GM23338 (cell line): ENCODE measurements around the gene LRRD1.

Source experiments
- CREB1 ChIP-seq: fragments of 250-450 bp; sonication (Bioruptor Pico); IDR thresholded peaks from 2 replicates; pipeline ENCODE4 v1.5.0; 2020; ENCODE audit warnings: low read depth, mild to moderate bottlenecking, moderate library complexity
- EZH2 ChIP-seq: fragments of 200-600 bp; sonication (generic); IDR thresholded peaks from one replicate; pipeline ENCODE4 v1.8.0; 2017; ENCODE audit warnings: antibody characterized with exemption, mild to moderate bottlenecking, low read depth; ENCODE audit not compliant: unreplicated experiment
- EZH2phosphoT487 ChIP-seq: fragments of 200-600 bp; sonication (generic); IDR thresholded peaks from one replicate; pipeline ENCODE4 v1.8.1; 2018; ENCODE audit warnings: antibody characterized with exemption; ENCODE audit not compliant: unreplicated experiment
- JUNB ChIP-seq: IDR thresholded peaks from one replicate; pipeline ENCODE4 v1.6.1; 2016; ENCODE audit warnings: antibody characterized with exemption; ENCODE audit not compliant: unreplicated experiment
- POLR2AphosphoS5 ChIP-seq: IDR thresholded peaks from 2 replicates; pipeline ENCODE4 v1.6.1; 2016; ENCODE audit warnings: antibody characterized with exemption, low read depth
- STAT1 ChIP-seq: IDR thresholded peaks from one replicate; pipeline ENCODE4 v1.6.1; 2016; ENCODE audit warnings: antibody characterized with exemption; ENCODE audit not compliant: unreplicated experiment
- ZNF331 ChIP-seq: fragments of 250-450 bp; sonication (Bioruptor Pico); IDR thresholded peaks from 2 replicates; pipeline ENCODE4 v1.5.0; 2020; ENCODE audit warnings: low read depth, mild to moderate bottlenecking, moderate library complexity
- TF ChIP-seq, protein P1 (sequence below), 2 experiments: fragments of 200-600 bp in 1 of 2; sonication (generic) in 1 of 2; conservative IDR thresholded peaks; 2 replicates each; pipeline versions ENCODE4 v1.5.1 to v1.6.1; 2016 to 2017; ENCODE audit warnings: antibody characterized with exemption in 2 of 2, low read depth in 2 of 2, mild to moderate bottlenecking in 2 of 2, moderate library complexity in 1 of 2
- TF ChIP-seq, protein P2 (sequence below): IDR thresholded peaks from one replicate; pipeline ENCODE4 v1.6.1; 2018; ENCODE audit warnings: antibody characterized with exemption; ENCODE audit not compliant: unreplicated experiment

DNA sequence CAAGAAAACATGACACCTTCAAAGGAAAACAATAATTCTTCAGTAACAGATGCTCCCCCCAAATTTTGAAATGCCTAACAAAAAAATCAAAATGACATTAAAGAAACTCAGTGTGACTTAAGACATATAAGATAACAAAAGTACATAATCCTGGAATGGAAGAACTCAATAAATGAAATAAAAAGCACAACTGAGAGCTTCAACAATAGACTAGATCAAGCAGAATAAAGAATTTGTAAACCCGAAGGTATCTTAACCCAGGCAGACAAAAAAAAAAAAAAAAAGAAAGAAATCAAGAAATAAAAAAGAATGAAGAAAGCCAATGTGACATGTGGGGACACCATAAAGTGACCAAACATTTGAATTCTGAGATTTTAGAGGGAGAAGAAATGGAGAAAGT is 27.7 kb upstream of the LRRD1 start:
- TF ChIP-seq, protein P1, sequence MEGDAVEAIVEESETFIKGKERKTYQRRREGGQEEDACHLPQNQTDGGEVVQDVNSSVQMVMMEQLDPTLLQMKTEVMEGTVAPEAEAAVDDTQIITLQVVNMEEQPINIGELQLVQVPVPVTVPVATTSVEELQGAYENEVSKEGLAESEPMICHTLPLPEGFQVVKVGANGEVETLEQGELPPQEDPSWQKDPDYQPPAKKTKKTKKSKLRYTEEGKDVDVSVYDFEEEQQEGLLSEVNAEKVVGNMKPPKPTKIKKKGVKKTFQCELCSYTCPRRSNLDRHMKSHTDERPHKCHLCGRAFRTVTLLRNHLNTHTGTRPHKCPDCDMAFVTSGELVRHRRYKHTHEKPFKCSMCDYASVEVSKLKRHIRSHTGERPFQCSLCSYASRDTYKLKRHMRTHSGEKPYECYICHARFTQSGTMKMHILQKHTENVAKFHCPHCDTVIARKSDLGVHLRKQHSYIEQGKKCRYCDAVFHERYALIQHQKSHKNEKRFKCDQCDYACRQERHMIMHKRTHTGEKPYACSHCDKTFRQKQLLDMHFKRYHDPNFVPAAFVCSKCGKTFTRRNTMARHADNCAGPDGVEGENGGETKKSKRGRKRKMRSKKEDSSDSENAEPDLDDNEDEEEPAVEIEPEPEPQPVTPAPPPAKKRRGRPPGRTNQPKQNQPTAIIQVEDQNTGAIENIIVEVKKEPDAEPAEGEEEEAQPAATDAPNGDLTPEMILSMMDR (conservative IDR thresholded peaks at IDR 0.05; ENCODE audit: low read depth in 2 of 2): no peak
- TF ChIP-seq POLR2AphosphoS5 (no peak), EZH2 (no peak), EZH2phosphoT487 (no peak), CREB1 (no peak), JUNB (no peak), ZNF331 (CRISPR knock-in tag) (no peak), STAT1 (no peak)
- TF ChIP-seq, protein P2, sequence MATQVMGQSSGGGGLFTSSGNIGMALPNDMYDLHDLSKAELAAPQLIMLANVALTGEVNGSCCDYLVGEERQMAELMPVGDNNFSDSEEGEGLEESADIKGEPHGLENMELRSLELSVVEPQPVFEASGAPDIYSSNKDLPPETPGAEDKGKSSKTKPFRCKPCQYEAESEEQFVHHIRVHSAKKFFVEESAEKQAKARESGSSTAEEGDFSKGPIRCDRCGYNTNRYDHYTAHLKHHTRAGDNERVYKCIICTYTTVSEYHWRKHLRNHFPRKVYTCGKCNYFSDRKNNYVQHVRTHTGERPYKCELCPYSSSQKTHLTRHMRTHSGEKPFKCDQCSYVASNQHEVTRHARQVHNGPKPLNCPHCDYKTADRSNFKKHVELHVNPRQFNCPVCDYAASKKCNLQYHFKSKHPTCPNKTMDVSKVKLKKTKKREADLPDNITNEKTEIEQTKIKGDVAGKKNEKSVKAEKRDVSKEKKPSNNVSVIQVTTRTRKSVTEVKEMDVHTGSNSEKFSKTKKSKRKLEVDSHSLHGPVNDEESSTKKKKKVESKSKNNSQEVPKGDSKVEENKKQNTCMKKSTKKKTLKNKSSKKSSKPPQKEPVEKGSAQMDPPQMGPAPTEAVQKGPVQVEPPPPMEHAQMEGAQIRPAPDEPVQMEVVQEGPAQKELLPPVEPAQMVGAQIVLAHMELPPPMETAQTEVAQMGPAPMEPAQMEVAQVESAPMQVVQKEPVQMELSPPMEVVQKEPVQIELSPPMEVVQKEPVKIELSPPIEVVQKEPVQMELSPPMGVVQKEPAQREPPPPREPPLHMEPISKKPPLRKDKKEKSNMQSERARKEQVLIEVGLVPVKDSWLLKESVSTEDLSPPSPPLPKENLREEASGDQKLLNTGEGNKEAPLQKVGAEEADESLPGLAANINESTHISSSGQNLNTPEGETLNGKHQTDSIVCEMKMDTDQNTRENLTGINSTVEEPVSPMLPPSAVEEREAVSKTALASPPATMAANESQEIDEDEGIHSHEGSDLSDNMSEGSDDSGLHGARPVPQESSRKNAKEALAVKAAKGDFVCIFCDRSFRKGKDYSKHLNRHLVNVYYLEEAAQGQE: no peak
